ENCODE measurements around the gene RNASET2.

RNASET2 gene

GRCh38 chr6:166946125-166946524 lies 10.2 kb downstream of the RNASET2 start:
- DNase-seq: no peak

- DNase-seq: no peak
Measured at GRCh38 chr6:166944666-166945256, 11.6 kb downstream of the RNASET2 start.

GRCh38 chr6:166942393-166943168 lies 13.8 kb downstream of the RNASET2 start:
- DNase-seq: peak; percentile 69 to 92

- peak in 1 of 2 donors; percentile 77 for DNase-seq
Measured at GRCh38 chr6:166940643-166941068, 15.7 kb downstream of the RNASET2 start.

GRCh38 chr6:166939894-166940293 lies 16.5 kb downstream of the RNASET2 start:
- DNase-seq: no peak

GRCh38 chr6:166939345-166939744 lies 17.0 kb downstream of the RNASET2 start:
- no peak for DNase-seq

- DNase-seq: no peak
Measured at GRCh38 chr6:166938704-166939103, 17.6 kb downstream of the RNASET2 start.

GRCh38 chr6:166938150-166938549 lies 18.2 kb downstream of the RNASET2 start:
- DNase-seq: no peak

- DNase-seq: no peak
Measured at GRCh38 chr6:166937746-166938145, 18.6 kb downstream of the RNASET2 start.

GRCh38 chr6:166936079-166936787 lies 20.1 kb downstream of the RNASET2 start:
- peak in 1 of 2 donors; percentile 70 for DNase-seq

- DNase-seq: no peak
Measured at GRCh38 chr6:166935353-166935752, 21.0 kb downstream of the RNASET2 start.

- DNase-seq: no peak
Measured at GRCh38 chr6:166934174-166934573, 22.2 kb downstream of the RNASET2 start.

GRCh38 chr6:166933396-166933795 lies 23.0 kb downstream of the RNASET2 start:
- no peak for DNase-seq

- DNase-seq: no peak
Measured at GRCh38 chr6:166932616-166933015, 23.7 kb downstream of the RNASET2 start.

GRCh38 chr6:166932116-166932515 lies 24.2 kb downstream of the RNASET2 start:
- DNase-seq: no peak

GRCh38 chr6:166931426-166931970 lies 24.9 kb downstream of the RNASET2 start:
- no peak for DNase-seq

GRCh38 chr6:166930354-166930891 lies 25.9 kb downstream of the RNASET2 start:
- no peak for DNase-seq

- DNase-seq: no peak
Measured at GRCh38 chr6:166929542-166930189, 26.7 kb downstream of the RNASET2 start.

GRCh38 chr6:166928644-166929541 lies 27.5 kb downstream of the RNASET2 start:
- DNase-seq: no peak

- DNase-seq: no peak
Measured at GRCh38 chr6:166927935-166928643, 28.3 kb downstream of the RNASET2 start.
